22Rv1 (cell line): Measurements from ENCODE around the gene B2M.

Experiments used
- ZFX ChIP-seq: fragments of 450-650 bp; IDR thresholded peaks from 2 replicates; pipeline ENCODE4 v1.6.1; 2017; ENCODE audit warnings: antibody characterized with exemption, borderline replicate concordance
- TF ChIP-seq, protein P1 (sequence below): fragments of 450-650 bp; IDR thresholded peaks from 2 replicates; pipeline ENCODE4 v1.5.1; 2017; ENCODE audit warnings: mild to moderate bottlenecking

DNA sequence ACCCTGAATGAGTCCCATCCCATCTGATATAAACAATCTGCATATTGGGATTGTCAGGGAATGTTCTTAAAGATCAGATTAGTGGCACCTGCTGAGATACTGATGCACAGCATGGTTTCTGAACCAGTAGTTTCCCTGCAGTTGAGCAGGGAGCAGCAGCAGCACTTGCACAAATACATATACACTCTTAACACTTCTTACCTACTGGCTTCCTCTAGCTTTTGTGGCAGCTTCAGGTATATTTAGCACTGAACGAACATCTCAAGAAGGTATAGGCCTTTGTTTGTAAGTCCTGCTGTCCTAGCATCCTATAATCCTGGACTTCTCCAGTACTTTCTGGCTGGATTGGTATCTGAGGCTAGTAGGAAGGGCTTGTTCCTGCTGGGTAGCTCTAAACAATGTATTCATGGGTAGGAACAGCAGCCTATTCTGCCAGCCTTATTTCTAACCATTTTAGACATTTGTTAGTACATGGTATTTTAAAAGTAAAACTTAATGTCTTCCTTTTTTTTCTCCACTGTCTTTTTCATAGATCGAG, 4.5 kb downstream of the B2M start:
- TF ChIP-seq, protein P1, sequence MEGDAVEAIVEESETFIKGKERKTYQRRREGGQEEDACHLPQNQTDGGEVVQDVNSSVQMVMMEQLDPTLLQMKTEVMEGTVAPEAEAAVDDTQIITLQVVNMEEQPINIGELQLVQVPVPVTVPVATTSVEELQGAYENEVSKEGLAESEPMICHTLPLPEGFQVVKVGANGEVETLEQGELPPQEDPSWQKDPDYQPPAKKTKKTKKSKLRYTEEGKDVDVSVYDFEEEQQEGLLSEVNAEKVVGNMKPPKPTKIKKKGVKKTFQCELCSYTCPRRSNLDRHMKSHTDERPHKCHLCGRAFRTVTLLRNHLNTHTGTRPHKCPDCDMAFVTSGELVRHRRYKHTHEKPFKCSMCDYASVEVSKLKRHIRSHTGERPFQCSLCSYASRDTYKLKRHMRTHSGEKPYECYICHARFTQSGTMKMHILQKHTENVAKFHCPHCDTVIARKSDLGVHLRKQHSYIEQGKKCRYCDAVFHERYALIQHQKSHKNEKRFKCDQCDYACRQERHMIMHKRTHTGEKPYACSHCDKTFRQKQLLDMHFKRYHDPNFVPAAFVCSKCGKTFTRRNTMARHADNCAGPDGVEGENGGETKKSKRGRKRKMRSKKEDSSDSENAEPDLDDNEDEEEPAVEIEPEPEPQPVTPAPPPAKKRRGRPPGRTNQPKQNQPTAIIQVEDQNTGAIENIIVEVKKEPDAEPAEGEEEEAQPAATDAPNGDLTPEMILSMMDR, result no peak
- no peak for TF ChIP-seq ZFX
